ENCODE measurements around the gene SCN4A. TPM values are rescaled to one million over a fixed set of nuclear protein-coding genes. Genes with fewer than 3 reads are reported as not detected.

The SCN4A gene
- total and polyA plus RNA-seq, 2 of the 13 experiments (the other 11 are each of a cell fraction or from before 2014, with no cell fraction given) = 0.02 to 0.03 TPM

GRCh38 chr17:63946440-63947363 lies 26.0 kb downstream of the SCN4A start (continued):
- no peak; the same call in 1 of the 2 replicates for TF ChIP-seq MYPOP (CRISPR knock-in tag; IDR thresholded peaks at IDR 0.05)
- no peak for TF ChIP-seq ZBTB26 (CRISPR knock-in tag; IDR thresholded peaks at IDR 0.05; ENCODE audit: borderline replicate concordance)
- TF ChIP-seq ARNT2 (CRISPR knock-in tag; IDR thresholded peaks at IDR 0.05; ENCODE audit: low read depth) = no peak
- no peak for TF ChIP-seq ATAD3A (CRISPR knock-in tag; IDR thresholded peaks at IDR 0.05)
- TF ChIP-seq HHEX (CRISPR knock-in tag; IDR thresholded peaks at IDR 0.05) = no peak
- TF ChIP-seq ZNF577 (CRISPR knock-in tag; IDR thresholded peaks at IDR 0.05; ENCODE audit: borderline replicate concordance, low read depth) = no peak
- TF ChIP-seq NPAS2 (CRISPR knock-in tag; IDR thresholded peaks at IDR 0.05; ENCODE audit: borderline replicate concordance) = no peak
- no peak for TF ChIP-seq CHD2 (IDR thresholded peaks at IDR 0.05; ENCODE audit: low read depth, low read length)
- no peak for TF ChIP-seq NFE2L2 (IDR thresholded peaks at IDR 0.05; ENCODE audit: low read length)
- TF ChIP-seq PBX2 (CRISPR knock-in tag; IDR thresholded peaks at IDR 0.05) = no peak
- peak; percentile 36 for TF ChIP-seq ZNF609 (CRISPR knock-in tag; IDR thresholded peaks at IDR 0.05; ENCODE audit: borderline replicate concordance)
- no peak for TF ChIP-seq ZNF12 (CRISPR knock-in tag; IDR thresholded peaks at IDR 0.05)
- no peak for TF ChIP-seq ZNF720 (CRISPR knock-in tag; IDR thresholded peaks at IDR 0.05)
- no peak for TF ChIP-seq ZSCAN20 (CRISPR knock-in tag; IDR thresholded peaks at IDR 0.05; ENCODE audit: borderline replicate concordance)
- TF ChIP-seq ZNF543 (CRISPR knock-in tag; IDR thresholded peaks at IDR 0.05) = peak; percentile 61; the same call in 1 of the 2 replicates
- no peak; the same call in 1 of the 2 replicates for TF ChIP-seq ZBTB7A (CRISPR knock-in tag; IDR thresholded peaks at IDR 0.05)
- TF ChIP-seq FLYWCH1 (CRISPR knock-in tag; IDR thresholded peaks at IDR 0.05) = no peak
- no peak for TF ChIP-seq SRF (IDR thresholded peaks at IDR 0.05; ENCODE audit: low read depth, low read length)

All from HepG2 (cell line).